GM10847 (cell line): ENCODE data around the gene GPC2.

ENCODE experiments used
- POLR2A ChIP-seq: IDR thresholded peaks from 2 replicates; pipeline ENCODE4 v1.6.1; 2011; ENCODE audit not compliant: insufficient read length; ENCODE audit errors: extremely low read depth

GPC2 gene

GRCh38 chr7:100132697-100133151 is 44.5 kb downstream of the GPC2 start:
- no peak for TF ChIP-seq POLR2A

- TF ChIP-seq POLR2A: no peak
Measured at GRCh38 chr7:100132126-100132525, 45.1 kb downstream of the GPC2 start.

GRCh38 chr7:100130608-100131453 is 46.4 kb downstream of the GPC2 start:
- no peak for TF ChIP-seq POLR2A

GRCh38 chr7:100128637-100128963 is 48.6 kb downstream of the GPC2 start:
- TF ChIP-seq POLR2A: no peak

DNA sequence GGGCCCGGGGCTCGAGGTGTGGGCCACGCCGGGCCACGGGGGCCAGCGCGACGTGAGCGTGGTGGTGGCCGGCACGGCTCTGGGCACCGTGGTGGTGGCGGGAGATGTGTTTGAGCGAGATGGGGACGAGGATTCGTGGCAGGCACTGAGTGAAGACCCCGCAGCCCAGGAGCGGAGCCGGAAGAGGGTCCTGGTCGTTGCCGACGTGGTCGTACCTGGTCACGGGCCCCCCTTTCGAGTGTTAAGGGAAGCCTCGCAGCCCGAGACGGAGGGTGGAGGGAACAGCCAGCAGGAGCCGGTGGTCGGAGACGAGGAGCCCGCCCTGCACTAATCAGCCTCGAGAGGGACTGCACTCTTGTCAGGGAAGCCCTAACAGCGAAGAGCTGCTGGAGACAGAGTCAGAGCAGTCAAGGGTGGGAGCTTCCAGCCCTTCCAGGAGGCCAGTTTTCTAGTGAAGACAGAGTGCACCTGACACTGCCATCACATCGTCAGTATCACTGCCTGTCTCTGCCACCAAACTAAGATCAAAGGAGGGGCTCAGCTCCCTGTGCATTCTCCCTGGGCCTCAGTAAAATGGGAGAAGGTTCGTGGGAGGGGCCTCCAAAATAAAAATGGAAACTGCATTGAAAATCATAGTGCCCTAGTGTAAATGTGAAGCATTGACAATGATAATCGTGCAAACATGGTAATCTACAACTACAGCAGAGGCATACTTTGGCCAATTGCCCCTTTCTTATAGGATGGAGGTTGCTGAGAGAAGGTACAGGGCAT is 49.1 kb downstream of the GPC2 start:
- no peak for TF ChIP-seq POLR2A

DNA sequence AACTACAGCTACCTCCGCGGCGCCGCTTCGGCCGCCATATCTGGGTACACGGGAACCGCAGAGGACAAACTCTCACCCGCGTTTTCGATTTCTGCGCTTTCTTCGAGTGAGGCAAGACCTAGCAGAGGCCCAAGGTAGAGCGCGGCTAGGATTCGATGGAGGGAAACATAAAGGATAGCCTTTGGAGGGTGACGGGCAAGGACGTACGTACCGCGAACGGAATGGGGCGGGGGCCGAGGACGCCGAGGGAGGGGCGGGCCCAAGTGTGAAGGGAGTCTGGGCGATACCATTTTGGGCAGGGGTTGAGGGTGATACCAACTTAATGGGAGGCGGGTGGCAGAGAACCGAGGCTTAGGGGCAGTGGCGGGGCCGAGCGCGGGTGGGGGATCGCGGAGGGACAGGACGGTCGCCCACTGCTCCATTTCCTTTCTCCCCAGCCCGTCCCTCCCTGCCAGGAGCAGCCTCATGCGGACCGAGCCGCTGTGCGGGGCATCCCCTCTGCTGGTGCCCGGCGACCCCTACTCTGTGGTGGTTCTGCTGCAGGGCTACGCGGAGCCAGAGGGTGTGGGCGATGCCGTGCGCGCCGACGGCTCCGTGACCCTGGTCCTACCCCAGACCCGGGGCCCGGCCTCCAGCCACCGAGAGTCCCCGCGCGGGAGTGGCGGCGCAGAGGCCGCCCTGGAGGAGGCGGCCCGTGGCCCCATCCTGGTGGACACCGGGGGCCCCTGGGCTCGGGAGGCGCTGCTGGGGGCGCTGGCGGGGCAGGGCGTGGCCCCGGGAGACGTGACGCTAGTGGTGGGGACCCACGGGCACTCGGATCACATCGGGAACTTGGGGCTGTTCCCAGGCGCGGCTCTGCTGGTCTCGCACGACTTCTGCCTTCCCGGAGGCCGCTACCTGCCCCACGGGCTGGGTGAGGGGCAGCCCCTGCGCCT is 50.0 kb downstream of the GPC2 start, which contains the start of gene MBLAC1:
Gene MBLAC1, plus strand, starts transcription at position 37 of the 935 bp plus-strand sequence. Its CDS starts 429 bp downstream, at position 466.
- peak; percentile 62 for TF ChIP-seq POLR2A

- TF ChIP-seq POLR2A: no peak
Measured at GRCh38 chr7:100126239-100126930, 50.8 kb downstream of the GPC2 start.

- TF ChIP-seq POLR2A: no peak
Measured at GRCh38 chr7:100124301-100125230, 52.6 kb downstream of the GPC2 start.

DNA sequence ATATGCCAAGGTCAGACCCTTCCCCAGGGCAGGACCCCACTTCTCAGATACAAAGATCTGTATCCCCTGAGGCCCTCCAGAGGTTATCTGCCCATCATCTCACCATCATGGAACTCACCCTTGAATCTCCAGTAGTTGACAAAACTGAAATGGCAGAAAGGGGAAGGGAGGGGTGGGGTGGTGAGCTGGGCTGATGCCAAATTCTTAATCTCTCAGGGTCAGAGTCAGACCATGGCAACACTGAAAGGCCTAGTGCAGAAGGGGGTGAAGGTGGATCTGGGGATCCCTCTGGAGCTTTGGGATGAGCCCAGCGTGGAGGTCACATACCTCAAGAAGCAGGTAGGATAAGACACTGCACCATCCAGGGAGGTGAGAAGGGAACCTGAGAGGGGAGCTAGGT is 54.6 kb downstream of the GPC2 start:
- TF ChIP-seq POLR2A: no peak

DNA sequence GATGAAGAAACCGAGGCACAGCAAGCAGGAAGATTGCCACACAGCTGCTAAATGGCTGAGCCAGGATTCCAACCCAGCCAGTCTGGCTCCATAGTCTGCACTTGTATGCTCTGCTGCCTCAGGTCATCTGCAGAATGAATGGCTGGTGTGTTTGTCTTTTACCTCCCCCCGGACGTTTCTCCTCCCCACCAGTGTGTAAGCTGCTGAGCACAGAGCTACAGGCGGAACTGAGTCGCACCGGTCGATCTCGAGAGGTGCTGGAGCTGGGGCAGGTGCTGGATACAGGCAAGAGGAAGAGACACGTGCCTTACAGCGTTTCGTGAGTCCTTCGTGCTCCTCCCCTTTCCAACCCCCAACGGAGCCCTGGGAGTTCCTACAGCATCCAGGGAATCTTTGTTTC is 55.1 kb downstream of the GPC2 start:
- no peak for TF ChIP-seq POLR2A

DNA sequence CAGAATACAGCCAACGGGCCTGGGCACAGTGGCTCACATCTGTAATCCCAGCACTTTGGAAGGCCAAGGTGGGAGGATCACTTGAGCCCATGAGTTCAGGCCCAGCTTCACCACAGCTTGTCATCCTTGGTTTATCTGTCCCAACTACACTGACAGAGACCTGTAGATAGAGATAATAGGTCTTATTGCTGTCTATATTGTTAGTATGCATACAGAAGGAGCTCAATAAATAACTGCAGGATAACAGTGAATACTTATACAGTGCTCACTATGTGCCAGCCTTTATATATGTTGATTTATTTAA is 56.5 kb downstream of the GPC2 start:
- TF ChIP-seq POLR2A: no peak

DNA sequence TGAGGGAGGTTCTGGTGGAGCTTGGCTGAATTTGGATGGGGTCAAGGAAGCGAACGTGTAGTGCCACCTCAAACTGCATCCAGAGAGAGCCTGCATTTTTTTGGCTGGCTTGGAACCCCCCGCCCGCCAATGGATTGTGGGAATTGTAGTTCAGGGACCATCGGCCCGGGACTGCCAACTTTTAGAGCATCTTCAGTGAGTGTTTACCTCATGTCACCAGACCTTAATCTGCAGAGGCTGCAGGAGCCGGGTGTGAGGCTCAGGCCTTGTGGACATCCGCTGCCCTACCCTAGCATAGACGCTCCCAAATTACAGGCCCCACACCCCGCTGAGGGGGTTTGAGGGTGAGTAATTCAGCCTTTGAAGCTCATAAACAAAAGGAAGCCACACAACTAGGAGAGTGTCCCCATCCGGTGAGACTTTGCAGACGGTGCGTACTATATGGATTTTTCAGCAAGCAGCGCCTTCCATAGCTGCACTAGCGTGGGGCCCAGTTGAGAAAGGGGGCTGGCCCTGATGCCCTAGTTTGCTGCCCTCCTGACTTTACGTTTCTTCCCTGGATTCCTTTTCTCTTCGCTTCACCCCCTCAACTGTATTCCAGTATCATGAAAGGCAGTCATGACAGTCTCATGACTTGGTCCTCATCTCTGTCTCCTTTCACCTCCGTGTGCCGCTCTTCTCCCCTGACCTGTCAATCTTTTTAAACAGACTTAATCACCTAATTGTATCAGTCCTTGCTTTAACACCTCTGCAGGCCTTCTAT is 57.0 kb downstream of the GPC2 start:
- no peak for TF ChIP-seq POLR2A
